Measurements from ENCODE around the gene WNT5B.
"Not testable (repeated sequence)": the region's sequence is repeated elsewhere in the genome, so short reads cannot be mapped to it uniquely, and the experiment has no call there.

WNT5B gene

GRCh38 chr12:1598757-1599156 is 30.3 kb upstream of the WNT5B start:
- no peak for DNase-seq (ENCODE audit: low spot score)

- DNase-seq (ENCODE audit: low spot score) = not testable (repeated sequence)
These were observed 26.3 kb upstream of the WNT5B start for GRCh38 chr12:1602706-1603105.

GRCh38 chr12:1603269-1603993 is 25.6 kb upstream of the WNT5B start:
- DNase-seq (ENCODE audit: low spot score) = no peak

GRCh38 chr12:1604464-1604863 is 24.6 kb upstream of the WNT5B start:
- no peak for DNase-seq (ENCODE audit: low spot score)

GRCh38 chr12:1605129-1606020 is 23.7 kb upstream of the WNT5B start:
- DNase-seq (ENCODE audit: low spot score) = peak; percentile 85

- peak; percentile 71 for DNase-seq (ENCODE audit: low spot score)
These were observed 22.9 kb upstream of the WNT5B start for GRCh38 chr12:1606021-1606622.

- DNase-seq (ENCODE audit: low spot score) = no peak
These were observed 20.9 kb upstream of the WNT5B start for GRCh38 chr12:1607940-1608712.

GRCh38 chr12:1608713-1609119 is 20.3 kb upstream of the WNT5B start:
- no peak for DNase-seq (ENCODE audit: low spot score)

- DNase-seq (ENCODE audit: low spot score) = no peak
These were observed 18.9 kb upstream of the WNT5B start for GRCh38 chr12:1610072-1610643.

GRCh38 chr12:1611803-1612572 is 17.0 kb upstream of the WNT5B start:
- no peak for DNase-seq (ENCODE audit: low spot score)

GRCh38 chr12:1613860-1614259 is 15.2 kb upstream of the WNT5B start:
- no peak for DNase-seq (ENCODE audit: low spot score)

- DNase-seq (ENCODE audit: low spot score) = no peak
These were observed 14.7 kb upstream of the WNT5B start for GRCh38 chr12:1614360-1614759.

GRCh38 chr12:1616233-1617066 is 12.6 kb upstream of the WNT5B start:
- DNase-seq (ENCODE audit: low spot score) = no peak

GRCh38 chr12:1618489-1618888 is 10.5 kb upstream of the WNT5B start:
- DNase-seq (ENCODE audit: low spot score) = no peak

- no peak for DNase-seq (ENCODE audit: low spot score)
These were observed 9.9 kb upstream of the WNT5B start for GRCh38 chr12:1619159-1619558.

GRCh38 chr12:1619587-1619986 is 9.4 kb upstream of the WNT5B start:
- DNase-seq (ENCODE audit: low spot score) = no peak

- DNase-seq (ENCODE audit: low spot score) = no peak
These were observed 8.9 kb upstream of the WNT5B start for GRCh38 chr12:1620092-1620491.

- no peak for DNase-seq (ENCODE audit: low spot score)
These were observed 6.6 kb upstream of the WNT5B start for GRCh38 chr12:1622406-1622805.

GRCh38 chr12:1629338-1630132 is 504 bp downstream of the WNT5B start:
- DNase-seq (ENCODE audit: low spot score) = peak; percentile 74

Data from D341Med (cell line).